ENCODE measurements around the gene ELOVL4.
A peak's percentile ranks its signal among the peaks of the same experiment; 100 is the strongest.

The ELOVL4 gene

DNA sequence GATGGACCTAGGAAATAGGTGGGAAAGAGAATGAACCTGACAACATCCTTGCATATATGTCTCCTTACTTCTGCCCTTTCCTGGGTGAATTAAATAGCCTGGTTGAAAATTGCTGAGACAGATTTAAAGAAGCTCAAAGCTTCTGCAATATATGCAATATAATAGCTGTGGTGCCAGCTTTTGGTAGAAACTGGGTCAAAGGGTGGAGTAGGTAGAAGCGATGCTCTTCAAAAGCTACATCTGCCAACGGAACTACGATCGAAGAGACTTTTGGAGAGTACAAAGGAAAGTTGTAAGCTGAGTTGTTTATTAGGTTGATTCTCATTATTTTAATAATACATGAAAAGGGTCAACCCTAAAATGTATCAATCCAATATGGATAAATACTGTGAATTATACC lies 34.3 kb upstream of the ELOVL4 start:
- TF ChIP-seq, protein P1, sequence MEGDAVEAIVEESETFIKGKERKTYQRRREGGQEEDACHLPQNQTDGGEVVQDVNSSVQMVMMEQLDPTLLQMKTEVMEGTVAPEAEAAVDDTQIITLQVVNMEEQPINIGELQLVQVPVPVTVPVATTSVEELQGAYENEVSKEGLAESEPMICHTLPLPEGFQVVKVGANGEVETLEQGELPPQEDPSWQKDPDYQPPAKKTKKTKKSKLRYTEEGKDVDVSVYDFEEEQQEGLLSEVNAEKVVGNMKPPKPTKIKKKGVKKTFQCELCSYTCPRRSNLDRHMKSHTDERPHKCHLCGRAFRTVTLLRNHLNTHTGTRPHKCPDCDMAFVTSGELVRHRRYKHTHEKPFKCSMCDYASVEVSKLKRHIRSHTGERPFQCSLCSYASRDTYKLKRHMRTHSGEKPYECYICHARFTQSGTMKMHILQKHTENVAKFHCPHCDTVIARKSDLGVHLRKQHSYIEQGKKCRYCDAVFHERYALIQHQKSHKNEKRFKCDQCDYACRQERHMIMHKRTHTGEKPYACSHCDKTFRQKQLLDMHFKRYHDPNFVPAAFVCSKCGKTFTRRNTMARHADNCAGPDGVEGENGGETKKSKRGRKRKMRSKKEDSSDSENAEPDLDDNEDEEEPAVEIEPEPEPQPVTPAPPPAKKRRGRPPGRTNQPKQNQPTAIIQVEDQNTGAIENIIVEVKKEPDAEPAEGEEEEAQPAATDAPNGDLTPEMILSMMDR (IDR thresholded peaks at IDR 0.05; ENCODE audit: control insufficient read depth, insufficient read depth, low read depth, low read length, missing control alignments) = no peak
- H3K4me3 ChIP-seq (ENCODE audit: control insufficient read depth, low read depth, low read length) = no peak overlapping the region
- no peak for DNase-seq (ENCODE audit: low read depth)

DNA sequence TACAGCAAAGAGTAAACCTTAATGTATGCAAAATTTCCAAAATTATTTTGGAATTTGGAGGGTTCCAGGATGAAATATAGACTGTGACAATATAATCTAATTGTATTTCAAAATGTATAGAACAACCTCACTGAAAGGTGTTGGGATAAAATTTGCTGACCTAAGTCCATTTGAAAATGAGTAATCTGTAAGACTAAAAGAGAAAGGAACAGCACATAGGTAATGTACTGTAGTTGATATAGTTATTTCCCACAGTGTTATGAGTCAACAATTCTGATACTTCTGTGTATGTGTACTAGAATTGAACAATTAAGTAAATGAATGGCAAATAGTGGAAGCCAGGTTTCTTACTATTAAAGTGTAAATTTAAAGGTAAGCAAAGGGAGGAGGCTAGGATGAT lies 23.8 kb upstream of the ELOVL4 start:
- no peak for DNase-seq (ENCODE audit: low read depth)
- TF ChIP-seq, protein P1 (IDR thresholded peaks at IDR 0.05; ENCODE audit: control insufficient read depth, insufficient read depth, low read depth, low read length, missing control alignments) = no peak
- no peak overlapping the region for H3K4me3 ChIP-seq (ENCODE audit: control insufficient read depth, low read depth, low read length)

DNA sequence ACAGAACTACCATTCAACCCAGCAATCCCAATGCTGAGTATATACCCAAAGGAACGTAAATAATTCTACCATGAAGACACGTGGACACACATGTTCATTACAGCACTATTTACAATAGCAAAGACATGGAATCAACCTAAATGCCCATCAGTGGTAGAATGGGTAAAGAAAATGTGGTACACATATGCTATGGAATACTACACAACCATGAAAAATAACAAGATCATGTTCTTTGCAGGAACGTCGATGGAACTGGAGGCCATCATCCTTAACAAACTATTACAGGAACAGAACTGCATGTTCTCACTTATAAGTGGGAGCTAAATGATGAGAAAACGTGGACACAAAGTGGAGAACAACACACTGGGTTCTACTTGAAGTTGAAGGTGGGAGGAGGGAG lies 22.4 kb upstream of the ELOVL4 start:
- TF ChIP-seq, protein P1 (IDR thresholded peaks at IDR 0.05; ENCODE audit: control insufficient read depth, insufficient read depth, low read depth, low read length, missing control alignments) = no peak

DNA sequence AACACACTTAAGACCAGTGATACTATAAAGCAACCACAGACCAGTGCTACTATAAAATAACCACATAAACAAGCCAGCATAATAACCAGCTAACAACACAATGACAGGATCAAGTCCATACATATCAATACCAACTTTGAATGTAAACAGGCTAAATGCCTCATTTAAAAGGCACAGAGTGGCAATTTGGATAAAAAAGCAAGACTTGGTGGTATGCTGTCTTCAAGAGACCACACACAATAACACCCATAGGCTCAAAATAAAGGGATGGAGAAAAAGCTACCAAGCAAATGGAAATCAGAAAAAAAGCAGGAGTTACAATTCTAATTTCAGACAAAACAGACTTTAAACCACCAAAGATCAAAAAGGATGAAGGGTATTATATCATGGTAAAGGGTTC lies 19.8 kb upstream of the ELOVL4 start:
- TF ChIP-seq, protein P1 (IDR thresholded peaks at IDR 0.05; ENCODE audit: control insufficient read depth, insufficient read depth, low read depth, low read length, missing control alignments) = no peak
- DNase-seq (ENCODE audit: low read depth) = no peak
- no peak overlapping the region for H3K4me3 ChIP-seq (ENCODE audit: control insufficient read depth, low read depth, low read length)

More for the DNA sequence above, 22.4 kb upstream of the ELOVL4 start:
- no peak overlapping the region for H3K4me3 ChIP-seq (ENCODE audit: control insufficient read depth, low read depth, low read length)
- DNase-seq (ENCODE audit: low read depth) = no peak

DNA sequence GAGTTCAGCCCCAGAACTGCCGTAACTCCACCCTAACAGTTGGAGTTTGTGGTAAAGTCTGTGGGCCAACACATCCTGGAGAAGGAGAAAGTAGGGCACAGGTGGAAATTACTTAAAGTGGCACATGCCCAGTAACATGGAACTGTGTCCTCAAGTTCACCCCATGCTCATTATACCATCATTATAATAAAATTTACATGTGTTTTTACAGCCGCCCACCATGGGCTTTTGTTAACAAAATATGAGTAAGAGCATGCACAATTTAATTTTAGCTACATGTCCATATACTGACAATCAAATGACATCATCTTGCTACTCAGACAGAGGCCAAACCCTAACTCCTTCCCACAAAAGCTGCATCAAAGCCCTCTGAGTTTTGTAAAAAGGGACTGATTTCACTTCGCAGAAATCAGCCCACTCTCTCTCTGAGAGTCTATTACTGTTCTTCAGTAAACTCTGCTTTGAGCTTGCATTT lies 17.3 kb upstream of the ELOVL4 start:
- no peak for DNase-seq (ENCODE audit: low read depth)
- no peak overlapping the region for H3K4me3 ChIP-seq (ENCODE audit: control insufficient read depth, low read depth, low read length)
- TF ChIP-seq, protein P1 (IDR thresholded peaks at IDR 0.05; ENCODE audit: control insufficient read depth, insufficient read depth, low read depth, low read length, missing control alignments) = no peak

DNA sequence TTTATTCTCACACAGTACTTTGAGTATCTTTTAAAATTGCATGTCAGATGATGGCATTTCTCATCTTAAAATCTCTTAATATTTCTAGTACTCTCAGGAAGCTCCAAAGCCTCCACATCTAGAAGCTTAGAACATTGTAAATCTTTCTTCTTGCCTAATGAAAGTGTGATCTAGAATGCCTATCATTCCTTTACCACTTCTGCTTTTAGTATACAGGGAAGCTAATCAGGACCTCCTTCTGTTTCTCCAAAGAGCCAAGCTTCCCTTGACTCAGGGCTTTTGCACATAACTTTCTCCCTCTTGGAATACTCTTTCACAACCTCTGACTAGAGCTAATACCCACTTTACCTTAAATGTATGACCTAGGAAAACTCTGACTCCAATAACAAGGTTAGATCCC lies 7.5 kb upstream of the ELOVL4 start:
- DNase-seq (ENCODE audit: low read depth) = no peak
- no peak overlapping the region for H3K4me3 ChIP-seq (ENCODE audit: control insufficient read depth, low read depth, low read length)
- TF ChIP-seq, protein P1 (IDR thresholded peaks at IDR 0.05; ENCODE audit: control insufficient read depth, insufficient read depth, low read depth, low read length, missing control alignments) = no peak

DNA sequence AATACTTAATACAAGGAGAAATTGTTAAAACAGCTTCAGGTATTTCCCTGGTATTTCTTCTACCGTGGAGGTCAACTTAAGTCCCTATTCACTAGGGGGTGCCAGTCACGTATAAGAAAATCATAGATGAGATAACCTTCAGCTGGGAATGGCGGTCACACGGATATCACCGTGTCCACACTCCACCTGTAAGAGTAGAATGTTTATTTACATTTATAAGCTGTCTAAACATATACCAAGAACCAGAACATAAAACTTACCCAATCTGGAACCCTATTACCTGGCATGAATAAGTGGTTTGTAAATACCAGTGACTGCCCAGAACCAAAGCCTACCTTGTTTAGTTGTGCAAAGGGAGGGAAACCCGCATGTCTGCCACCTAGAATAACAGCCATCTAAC lies 1.9 kb upstream of the ELOVL4 start:
- DNase-seq (ENCODE audit: low read depth) = peak; percentile 11
- TF ChIP-seq, protein P1 (IDR thresholded peaks at IDR 0.05; ENCODE audit: control insufficient read depth, insufficient read depth, low read depth, low read length, missing control alignments) = peak; percentile 48
- H3K4me3 ChIP-seq (ENCODE audit: control insufficient read depth, low read depth, low read length) = no peak overlapping the region
